Neural crest cell (in vitro differentiated cells): Measurements from ENCODE around the gene PIGQ. TPM values are rescaled to one million over a fixed set of nuclear protein-coding genes. Genes with fewer than 3 reads are reported as not detected.
A peak's percentile ranks its signal among the peaks of the same experiment; 100 is the strongest.

ENCODE experiments used
- DNase-seq: peaks from one replicate; pipeline ENCODE4 v3.0.0; 2021; ENCODE audit warnings: low read depth, mixed read lengths, low spot score
- H3K27ac Mint-ChIP-seq: one replicate; pipeline ENCODE4 v1.8.0; 2021; ENCODE audit warnings: mild to moderate bottlenecking, mixed read lengths; ENCODE audit not compliant: unreplicated experiment
- H3K27me3 Mint-ChIP-seq: 2 replicates; pipeline ENCODE4 v1.8.0; 2021; ENCODE audit warnings: low read depth, mild to moderate bottlenecking, mixed read lengths
- H3K36me3 Mint-ChIP-seq: 2 replicates; pipeline ENCODE4 v1.8.0; 2021; ENCODE audit warnings: low read depth, mild to moderate bottlenecking, mixed read lengths
- H3K4me1 Mint-ChIP-seq: 2 replicates; pipeline ENCODE4 v1.8.0; 2021; ENCODE audit warnings: mixed read lengths
- H3K4me3 Mint-ChIP-seq: one replicate; pipeline ENCODE4 v1.8.0; 2021; ENCODE audit warnings: mild to moderate bottlenecking, mixed read lengths
- H3K9me3 Mint-ChIP-seq: 2 replicates; pipeline ENCODE4 v1.8.0; 2021; ENCODE audit warnings: mixed read lengths
- CTCF ChIP-seq: fragments of 200-600 bp; sonication (generic); conservative IDR thresholded peaks from 2 replicates; pipeline ENCODE4 v1.5.0; 2021; ENCODE audit warnings: antibody characterized with exemption, mild to moderate bottlenecking
- total RNA-seq: library from RNA; stranded (reverse); gene quantifications from 2 replicates; pipeline ENCODE4 v1.2.1, GENCODE V29; 2021

PIGQ gene
- total RNA-seq, 1 donor from 2014 or later: 91.7 TPM

- TF ChIP-seq CTCF: no peak
- Mint-ChIP-seq H3K4me1 (peaks cover 3% of the 10 kb centered on the region), H3K27me3 (no peaks in the 10 kb centered on the region), H3K4me3 (peak overlapping the region; percentile 68), H3K9me3 (no peaks in the 10 kb centered on the region), H3K36me3 (no peaks in the 10 kb centered on the region), H3K27ac (no peak overlapping the region)
- DNase-seq: no peak
Observed at GRCh38 chr16:576823-577201, 7.0 kb downstream of the PIGQ start.

GRCh38 chr16:577796-578195, 8.0 kb downstream of the PIGQ start:
- Mint-ChIP-seq H3K27me3 (no peaks in the 10 kb centered on the region), H3K9me3 (no peaks in the 10 kb centered on the region), H3K4me3 (peak overlapping the region; percentile 19), H3K4me1 (no peaks in the 10 kb centered on the region), H3K36me3 (no peaks in the 10 kb centered on the region), H3K27ac (no peak overlapping the region)
- no peak for TF ChIP-seq CTCF
- DNase-seq: no peak

- Mint-ChIP-seq H3K4me1 (no peaks in the 10 kb centered on the region), H3K27ac (no peak overlapping the region), H3K9me3 (no peaks in the 10 kb centered on the region), H3K27me3 (no peaks in the 10 kb centered on the region), H3K4me3 (no peak overlapping the region), H3K36me3 (no peaks in the 10 kb centered on the region)
- no peak for DNase-seq
- no peak for TF ChIP-seq CTCF
Observed at GRCh38 chr16:578232-578869, 8.6 kb downstream of the PIGQ start.

- peak overlapping the region; percentile 31 for H3K4me3 Mint-ChIP-seq
- H3K27ac Mint-ChIP-seq: no peak overlapping the region
- H3K4me1 Mint-ChIP-seq: no peaks in the 10 kb centered on the region
- no peaks in the 10 kb centered on the region for H3K9me3 Mint-ChIP-seq
- H3K36me3 Mint-ChIP-seq: no peaks in the 10 kb centered on the region
- TF ChIP-seq CTCF: peak; percentile 76
- DNase-seq: peak; percentile 68
- H3K27me3 Mint-ChIP-seq: no peaks in the 10 kb centered on the region
Observed at GRCh38 chr16:578870-579405, 9.2 kb downstream of the PIGQ start.

GRCh38 chr16:580141-580945, 10.6 kb downstream of the PIGQ start:
- no peak for DNase-seq
- no peaks in the 10 kb centered on the region for H3K9me3 Mint-ChIP-seq
- H3K4me1 Mint-ChIP-seq: no peaks in the 10 kb centered on the region
- H3K36me3 Mint-ChIP-seq: no peaks in the 10 kb centered on the region
- no peak overlapping the region for H3K27ac Mint-ChIP-seq
- no peak for TF ChIP-seq CTCF
- H3K4me3 Mint-ChIP-seq: no peak overlapping the region
- H3K27me3 Mint-ChIP-seq: peaks cover 2% of the 10 kb centered on the region
